Neural progenitor cell (in vitro differentiated cells): Measurements from ENCODE around the gene UBAC1.

Experiments used
- EZH2 ChIP-seq: fragments of 200-600 bp; sonication (generic); IDR thresholded peaks from 2 replicates; pipeline ENCODE4 v1.6.1; 2017; ENCODE audit warnings: antibody characterized with exemption, mild to moderate bottlenecking, moderate library complexity
- EZH2phosphoT487 ChIP-seq: fragments of 200-600 bp; sonication (generic); IDR thresholded peaks from 2 replicates; pipeline ENCODE4 v1.6.1; 2017; ENCODE audit warnings: antibody characterized with exemption
- TF ChIP-seq, protein P1 (sequence below): fragments of 200-600 bp; sonication (generic); IDR thresholded peaks from 2 replicates; pipeline ENCODE4 v1.5.1; 2017; ENCODE audit warnings: antibody characterized with exemption, mild to moderate bottlenecking

DNA sequence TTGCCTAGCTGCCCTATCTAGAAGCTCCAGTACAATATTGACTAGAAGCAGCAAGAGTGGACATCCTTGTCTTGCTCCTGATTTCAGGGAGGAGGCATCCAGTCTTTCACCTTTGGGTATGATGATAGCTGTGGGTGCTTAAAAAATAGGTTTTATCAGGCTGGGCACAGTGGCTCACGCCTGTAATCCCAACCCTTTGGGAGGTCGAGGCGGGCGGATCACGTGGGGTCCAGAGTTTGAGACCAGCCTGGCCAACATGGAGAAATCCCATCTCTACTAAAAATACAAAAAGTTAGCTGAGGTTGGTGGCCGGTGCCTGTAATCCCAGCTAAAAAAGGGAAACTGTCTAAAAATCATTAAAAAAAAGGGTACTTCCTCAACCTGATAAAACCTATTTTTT, 51.8 kb downstream of the UBAC1 start:
- TF ChIP-seq, protein P1, sequence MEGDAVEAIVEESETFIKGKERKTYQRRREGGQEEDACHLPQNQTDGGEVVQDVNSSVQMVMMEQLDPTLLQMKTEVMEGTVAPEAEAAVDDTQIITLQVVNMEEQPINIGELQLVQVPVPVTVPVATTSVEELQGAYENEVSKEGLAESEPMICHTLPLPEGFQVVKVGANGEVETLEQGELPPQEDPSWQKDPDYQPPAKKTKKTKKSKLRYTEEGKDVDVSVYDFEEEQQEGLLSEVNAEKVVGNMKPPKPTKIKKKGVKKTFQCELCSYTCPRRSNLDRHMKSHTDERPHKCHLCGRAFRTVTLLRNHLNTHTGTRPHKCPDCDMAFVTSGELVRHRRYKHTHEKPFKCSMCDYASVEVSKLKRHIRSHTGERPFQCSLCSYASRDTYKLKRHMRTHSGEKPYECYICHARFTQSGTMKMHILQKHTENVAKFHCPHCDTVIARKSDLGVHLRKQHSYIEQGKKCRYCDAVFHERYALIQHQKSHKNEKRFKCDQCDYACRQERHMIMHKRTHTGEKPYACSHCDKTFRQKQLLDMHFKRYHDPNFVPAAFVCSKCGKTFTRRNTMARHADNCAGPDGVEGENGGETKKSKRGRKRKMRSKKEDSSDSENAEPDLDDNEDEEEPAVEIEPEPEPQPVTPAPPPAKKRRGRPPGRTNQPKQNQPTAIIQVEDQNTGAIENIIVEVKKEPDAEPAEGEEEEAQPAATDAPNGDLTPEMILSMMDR: no peak
- TF ChIP-seq EZH2phosphoT487 (no peak), EZH2 (no peak)
